PC-3 (cell line): ENCODE data around the gene PCNT. TPM values are rescaled to one million over a fixed set of nuclear protein-coding genes. Genes with fewer than 3 reads are reported as not detected.

Experiments used
- ATAC-seq: fragments of 200-7000 bp; cut with Tn5 transposase; 2 replicates; pipeline ENCODE4 v1.9.1; 2020; ENCODE audit warnings: mild to moderate bottlenecking, moderate library complexity
- BruUV-seq: library from RNA; stranded (reverse); fragments of 400-500 nt; replicated peaks from 2 replicates; lab custom pipeline; 2021; lab: Mats Ljungman, UMichigan
- CTCF ChIA-PET: fragments of 300-600 bp; sonication (Branson Sonifier 250); formaldehyde crosslinking; loops from one replicate; lab custom pipeline; 2022; ENCODE audit warnings: antibody characterized with exemption; lab: Charles Lee
- POLR2A ChIA-PET: fragments of 300-600 bp; sonication (Branson Sonifier 250); formaldehyde crosslinking; loops from one replicate; lab custom pipeline; 2022; ENCODE audit warnings: antibody characterized with exemption; ENCODE audit not compliant: unreplicated experiment; lab: Charles Lee
- DNase-seq: peaks from one replicate; pipeline ENCODE4 v3.0.0-alpha.2; 2015
- H2AFZ ChIP-seq: fragments of 300-600 bp; sonication (generic); 2 replicates; pipeline ENCODE4 v1.6.0; 2016; ENCODE audit warnings: antibody characterized with exemption, low read length
- H3F3A ChIP-seq: fragments of 300-600 bp; sonication (generic); one replicate; pipeline ENCODE4 v1.6.0; 2017; ENCODE audit warnings: antibody characterized with exemption, low read length, control low read depth, mild to moderate bottlenecking; ENCODE audit not compliant: unreplicated experiment
- H3K27ac ChIP-seq: fragments of 300-600 bp; sonication (generic); 2 replicates; pipeline ENCODE4 v1.5.1; 2016; ENCODE audit warnings: mild to moderate bottlenecking, low read length
- H3K27me3 ChIP-seq: fragments of 300-600 bp; sonication (generic); 2 replicates; pipeline ENCODE4 v1.6.1; 2016; ENCODE audit warnings: low read length, mixed read lengths
- H3K36me3 ChIP-seq: fragments of 300-600 bp; sonication (generic); 2 replicates; pipeline ENCODE4 v1.6.1; 2016; ENCODE audit warnings: low read depth, mixed run types, low read length, mixed read lengths
- H3K4me1 ChIP-seq: fragments of 300-600 bp; sonication (generic); 2 replicates; pipeline ENCODE4 v1.5.1; 2016; ENCODE audit warnings: low read length; ENCODE audit not compliant: insufficient read depth
- H3K4me2 ChIP-seq: fragments of 300-600 bp; sonication (generic); 2 replicates; pipeline ENCODE4 v1.6.0; 2016; ENCODE audit warnings: low read length
- H3K4me3 ChIP-seq: fragments of 300-600 bp; sonication (generic); 2 replicates; pipeline ENCODE4 v1.5.1; 2016; ENCODE audit warnings: mild to moderate bottlenecking, low read length, mixed read lengths
- H3K79me2 ChIP-seq: fragments of 300-600 bp; sonication (generic); 2 replicates; pipeline ENCODE4 v1.6.1; 2017; ENCODE audit warnings: low read length, mixed read lengths
- H3K9ac ChIP-seq: fragments of 300-600 bp; sonication (generic); 2 replicates; pipeline ENCODE4 v1.6.0; 2016; ENCODE audit warnings: mild to moderate bottlenecking, low read length
- H3K9me2 ChIP-seq: fragments of 300-600 bp; sonication (generic); replicated peaks from 2 replicates; pipeline ENCODE4 v1.6.1; 2016; ENCODE audit warnings: mixed run types, low read length, mixed read lengths
- H3K9me3 ChIP-seq: fragments of 300-600 bp; sonication (generic); 2 replicates; pipeline ENCODE4 v1.6.1; 2016; ENCODE audit warnings: low read length, mixed read lengths
- H4K20me1 ChIP-seq: fragments of 300-600 bp; sonication (generic); 2 replicates; pipeline ENCODE4 v1.6.1; 2016; ENCODE audit warnings: low read length, mixed read lengths
- CTCF ChIP-seq: fragments of 300-600 bp; sonication (generic); conservative IDR thresholded peaks from 2 replicates; pipeline ENCODE4 v1.5.1; 2017; ENCODE audit warnings: antibody characterized with exemption, low read depth, mild to moderate bottlenecking, low read length
- EZH2 ChIP-seq: fragments of 300-600 bp; sonication (generic); IDR thresholded peaks from one replicate; pipeline ENCODE4 v1.6.1; 2017; ENCODE audit warnings: antibody characterized with exemption, mild to moderate bottlenecking, low read length; ENCODE audit not compliant: unreplicated experiment
- EZH2phosphoT487 ChIP-seq: fragments of 300-600 bp; sonication (generic); IDR thresholded peaks from 2 replicates; pipeline ENCODE4 v1.6.1; 2018; ENCODE audit warnings: mild to moderate bottlenecking, antibody characterized with exemption, low read length, borderline replicate concordance
- intact Hi-C: fragments of 100-400 bp; cut with micrococcal nuclease; formaldehyde crosslinking; loops from 2 replicates; pipeline ENCODE4 v1.9.0; 2023
- total RNA-seq: library from RNA; depleted of rRNA; stranded (reverse); fragments of >200 nt; gene quantifications from 2 replicates; pipeline ENCODE4 v1.2.3, GENCODE V29; 2014

PCNT gene
- total RNA-seq, 1 experiment from 2014 or later, result 51.4 TPM

- TF ChIP-seq EZH2phosphoT487 (no peak), CTCF (no peak), EZH2 (no peak)
- no peak overlapping the region for H3K27ac ChIP-seq
These were observed 5.8 kb downstream of the PCNT start for GRCh38 chr21:46329796-46330195.

GRCh38 chr21:46334351-46335140, 10.6 kb downstream of the PCNT start:
- TF ChIP-seq EZH2 (no peak), EZH2phosphoT487 (no peak), CTCF (no peak)
- Histone ChIP-seq H3K9me2 (no peaks in the 10 kb centered on the region), H3K9me3 (no peaks in the 10 kb centered on the region), H3K36me3 (peaks cover 57% of the 10 kb centered on the region), H3K4me3 (no peak overlapping the region), H3K27me3 (no peaks in the 10 kb centered on the region), H4K20me1 (0 out of 2 replicates have a peak, but pooled peaks cover 4% of the 10 kb centered on the region), H3K79me2 (peaks cover 45% of the 10 kb centered on the region), H3F3A (no peaks in the 10 kb centered on the region), H3K27ac (no peak overlapping the region), H3K4me2 (no peak overlapping the region), H2AFZ (no peak overlapping the region), H3K4me1 (peaks cover 9% of the 10 kb centered on the region; the same call in 1 of the 2 replicates), H3K9ac (no peak overlapping the region)
- BruUV-seq, result no TSS peak
- no peak for DNase-seq
- ATAC-seq, result no peak
- CTCF ChIA-PET, result no interaction called here
- POLR2A ChIA-PET, result no interaction called here
- intact Hi-C loops, result no loop called here

More at GRCh38 chr21:46329796-46330195, 5.8 kb downstream of the PCNT start:
- Histone ChIP-seq H3K9me2 (no peaks in the 10 kb centered on the region), H3K4me3 (no peak overlapping the region), H3K27me3 (no peaks in the 10 kb centered on the region), H3F3A (no peaks in the 10 kb centered on the region), H3K36me3 (peaks cover 51% of the 10 kb centered on the region), H3K9me3 (no peaks in the 10 kb centered on the region), H2AFZ (no peak overlapping the region), H3K9ac (no peak overlapping the region), H4K20me1 (0 out of 2 replicates have a peak, but pooled peaks cover 11% of the 10 kb centered on the region), H3K79me2 (peaks cover 75% of the 10 kb centered on the region), H3K4me1 (peaks cover 21% of the 10 kb centered on the region), H3K4me2 (no peak overlapping the region)
- POLR2A ChIA-PET, result no interaction called here
- CTCF ChIA-PET, result no interaction called here
- no peak for ATAC-seq
- BruUV-seq, result no TSS peak
- intact Hi-C loops, result loop anchor here (10.0 kb wide), 1 partner anchor 65 kb away; no protein-coding TSS in a partner anchor
- DNase-seq, result no peak

GRCh38 chr21:46336603-46337002, 12.6 kb downstream of the PCNT start:
- H3K79me2 ChIP-seq, result peaks cover 41% of the 10 kb centered on the region

More at GRCh38 chr21:46336603-46337002, 12.6 kb downstream of the PCNT start:
- H3K27me3 ChIP-seq, result no peaks in the 10 kb centered on the region
- CTCF ChIA-PET, result no interaction called here
- intact Hi-C loops, result no loop called here
- no peaks in the 10 kb centered on the region for H3F3A ChIP-seq
- H2AFZ ChIP-seq, result no peak overlapping the region
- no peaks in the 10 kb centered on the region for H3K9me2 ChIP-seq
- H3K27ac ChIP-seq, result no peak overlapping the region
- H3K9ac ChIP-seq, result no peak overlapping the region
- POLR2A ChIA-PET, result no interaction called here
- H3K36me3 ChIP-seq, result peaks cover 52% of the 10 kb centered on the region
- H4K20me1 ChIP-seq, result 0 out of 2 replicates have a peak, but pooled peaks cover 4% of the 10 kb centered on the region
- peaks cover 9% of the 10 kb centered on the region; the same call in 1 of the 2 replicates for H3K4me1 ChIP-seq
- H3K4me3 ChIP-seq, result no peak overlapping the region
- DNase-seq, result no peak
- BruUV-seq, result no TSS peak
- TF ChIP-seq EZH2 (no peak), CTCF (no peak), EZH2phosphoT487 (no peak)
- no peak for ATAC-seq
- H3K4me2 ChIP-seq, result no peak overlapping the region
- no peaks in the 10 kb centered on the region for H3K9me3 ChIP-seq
